Muscle of arm (tissue), 12 donors: ENCODE data around the gene TMEM244. TPM values are rescaled to one million over a fixed set of nuclear protein-coding genes. Genes with fewer than 3 reads are reported as not detected.
"Not testable (repeated sequence)": the region's sequence is repeated elsewhere in the genome, so short reads cannot be mapped to it uniquely, and the experiment has no call there.

Experiments
- DNase-seq: peaks from one replicate; pipeline ENCODE4 v3.0.0-alpha.2; 2013
- polyA plus RNA-seq, 12 donors: library from polyadenylated mRNA; unstranded; fragments of 120-200 nt; gene quantifications; one replicate each; pipeline ENCODE4 v1.2.1, GENCODE V29; 2013; ENCODE audit not compliant: insufficient read length in 12 of 12

Gene TMEM244
- polyA plus RNA-seq, 12 donors, result 0.33 to 0.61 (median 0.52) TPM; not detected in 9

DNA sequence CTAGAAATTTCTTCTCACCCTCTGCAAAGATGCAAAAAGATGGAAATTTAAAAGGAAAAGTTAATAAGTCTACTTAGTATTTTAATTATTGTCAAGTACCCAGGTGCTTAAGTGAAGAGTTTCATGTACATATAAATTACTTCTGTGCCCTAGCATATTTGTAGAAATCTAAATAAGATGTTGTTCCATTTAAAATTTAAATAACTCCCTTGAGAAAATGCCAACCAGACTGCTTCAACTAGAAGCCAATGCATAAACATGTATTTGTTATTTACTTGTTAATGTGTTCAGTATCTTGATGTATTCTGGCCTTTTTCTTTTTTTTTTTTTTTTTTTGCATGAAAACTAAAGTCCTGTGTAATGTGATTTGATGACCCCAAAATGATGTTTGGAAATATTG is 6.3 kb upstream of the TMEM244 start:
- DNase-seq, result no peak

GRCh38 chr6:129866688-129867087 is 5.6 kb upstream of the TMEM244 start:
- no peak for DNase-seq

GRCh38 chr6:129866256-129866655 is 5.1 kb upstream of the TMEM244 start:
- DNase-seq, result no peak

GRCh38 chr6:129865013-129865412 is 3.9 kb upstream of the TMEM244 start:
- DNase-seq, result no peak

- DNase-seq, result no peak
Observed at GRCh38 chr6:129863664-129864063, 2.5 kb upstream of the TMEM244 start.

DNA sequence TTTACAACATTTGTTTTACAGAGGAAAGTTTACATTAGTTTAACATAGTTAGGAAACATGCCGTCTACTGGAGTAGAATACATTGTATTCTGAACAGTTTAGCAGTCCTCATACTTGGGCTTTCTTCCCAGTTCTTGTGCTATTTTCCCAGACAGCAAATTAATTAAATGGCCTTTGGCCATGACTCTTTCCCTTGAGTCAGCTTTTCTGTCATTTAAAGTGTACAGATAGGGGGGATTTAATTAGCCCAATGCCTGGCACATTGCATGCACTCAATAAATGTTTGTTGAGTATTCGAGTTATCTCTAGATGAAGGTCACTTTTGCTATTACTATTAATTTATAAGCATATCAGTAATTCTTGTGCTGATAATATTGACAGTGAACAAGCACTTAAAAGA is 1.6 kb downstream of the TMEM244 start:
- DNase-seq, result peak; percentile 44

- no peak for DNase-seq
Observed at GRCh38 chr6:129857838-129858237, 3.3 kb downstream of the TMEM244 start.

DNA sequence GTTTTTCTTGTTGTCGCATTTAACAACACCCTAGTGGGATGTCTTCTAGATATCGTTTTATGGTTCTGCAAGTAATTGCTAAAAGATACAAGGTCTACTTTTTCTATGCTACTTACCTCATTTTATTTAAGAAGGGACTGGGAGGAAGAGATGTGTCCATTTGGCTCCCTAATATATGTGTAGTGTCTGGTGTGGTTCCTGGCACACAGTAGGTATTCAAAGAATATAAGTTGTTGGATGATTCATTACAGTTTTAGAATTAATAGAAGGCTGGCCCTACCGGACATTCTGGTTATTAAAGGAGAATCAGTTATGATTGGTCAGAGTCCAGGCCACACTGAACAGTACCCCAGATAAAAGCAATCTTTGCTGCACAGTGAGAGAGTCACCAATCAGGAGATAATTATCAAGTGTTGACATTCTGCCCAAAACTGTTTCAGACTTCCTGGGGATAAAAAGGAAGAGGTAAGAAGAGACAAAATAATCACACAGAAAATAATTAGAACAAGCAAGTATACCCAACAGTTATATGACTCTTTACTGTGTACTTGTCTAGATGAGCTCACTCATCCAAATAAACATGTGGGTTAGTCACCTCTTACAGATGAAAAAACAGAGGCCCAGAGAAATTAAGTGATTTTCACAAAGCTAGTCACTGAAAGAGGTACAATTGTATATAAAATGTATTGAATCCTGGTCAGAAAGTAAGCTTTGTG is 7.0 kb downstream of the TMEM244 start:
- no peak for DNase-seq

DNA sequence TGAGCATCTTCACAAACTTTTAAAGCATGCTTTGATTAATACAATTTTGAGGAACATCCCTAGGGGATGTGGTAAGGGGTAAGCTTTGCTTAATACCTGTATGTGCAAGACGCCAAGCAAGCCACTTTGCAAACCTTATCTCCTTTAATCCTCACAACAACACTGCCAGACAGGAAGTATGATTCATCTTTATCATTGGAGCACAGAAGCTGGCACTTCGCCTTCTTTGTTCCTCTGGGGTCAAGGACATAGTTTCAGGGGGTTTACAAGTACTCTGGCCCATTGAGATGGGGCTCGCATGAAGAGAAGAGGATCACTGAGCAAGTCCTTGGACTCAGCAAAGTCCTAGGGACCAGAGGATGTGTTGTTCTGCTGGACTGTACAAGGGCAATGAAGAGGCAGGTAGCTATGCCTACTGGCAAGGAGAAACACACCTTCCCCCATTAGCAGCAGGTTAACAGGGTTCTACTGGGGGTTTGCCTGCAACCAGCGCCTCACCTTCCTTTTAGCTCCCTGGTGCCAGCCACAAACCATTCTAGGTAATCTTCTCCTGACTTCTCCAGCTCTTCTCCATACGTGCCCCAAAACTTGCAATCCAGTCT is 8.8 kb downstream of the TMEM244 start:
- no peak for DNase-seq

- no peak for DNase-seq
Observed at GRCh38 chr6:129849456-129849855, 11.7 kb downstream of the TMEM244 start.

DNA sequence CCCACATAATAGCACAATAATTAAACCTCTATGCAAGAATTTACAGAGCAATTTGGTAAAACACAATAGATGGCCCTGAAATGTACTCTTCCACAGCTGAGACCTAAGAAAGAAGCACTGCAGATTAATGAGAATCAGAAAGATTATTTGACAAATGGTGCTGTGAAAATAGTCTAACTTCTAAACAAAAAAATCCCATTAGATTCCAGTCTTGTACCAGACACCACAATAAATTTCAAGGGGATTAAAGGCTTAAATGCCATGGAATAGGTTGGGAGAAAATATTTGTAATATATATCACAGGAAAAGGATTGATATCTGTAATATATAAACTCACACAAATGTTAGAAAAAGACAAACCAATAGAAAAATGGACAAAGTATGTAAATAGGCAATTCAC is 14.4 kb downstream of the TMEM244 start:
- no peak for DNase-seq

GRCh38 chr6:129845696-129846095 is 15.4 kb downstream of the TMEM244 start:
- no peak for DNase-seq

DNA sequence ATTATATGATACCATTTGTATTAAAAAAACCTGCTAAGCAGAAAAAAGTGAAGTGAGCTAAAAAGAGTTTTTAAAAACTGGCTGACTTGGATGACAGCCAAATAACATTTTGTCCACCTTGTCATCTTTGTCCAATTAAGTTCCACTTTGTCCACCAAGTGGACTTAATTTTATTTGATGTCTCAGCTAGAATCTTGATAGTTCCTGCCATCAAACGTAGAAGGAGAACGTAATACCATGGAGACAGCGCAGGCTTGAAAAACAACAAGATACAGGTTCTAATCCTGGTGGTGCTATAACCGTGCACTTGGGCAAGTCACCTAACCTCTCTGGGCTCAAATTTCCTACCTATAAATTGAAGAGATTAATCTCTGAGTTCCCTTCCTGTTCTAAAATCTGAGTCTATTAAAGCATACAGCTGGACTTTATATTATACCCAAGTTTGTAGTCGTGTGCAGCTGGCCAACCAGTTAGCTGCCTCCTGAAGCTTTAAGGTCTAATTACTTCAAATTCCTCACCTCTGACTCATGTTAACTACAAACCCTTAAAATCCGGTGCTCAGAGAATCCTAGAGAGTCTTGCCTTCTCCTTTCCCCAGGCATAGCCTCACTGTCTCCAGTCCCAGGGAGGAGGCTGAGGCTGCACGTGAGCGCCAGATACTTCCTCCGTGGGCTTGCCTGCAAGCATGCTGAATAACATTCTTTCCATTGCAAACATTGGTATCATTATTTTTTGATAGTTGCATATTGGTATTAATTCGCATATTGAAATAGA is 16.8 kb downstream of the TMEM244 start:
- DNase-seq, result no peak

DNA sequence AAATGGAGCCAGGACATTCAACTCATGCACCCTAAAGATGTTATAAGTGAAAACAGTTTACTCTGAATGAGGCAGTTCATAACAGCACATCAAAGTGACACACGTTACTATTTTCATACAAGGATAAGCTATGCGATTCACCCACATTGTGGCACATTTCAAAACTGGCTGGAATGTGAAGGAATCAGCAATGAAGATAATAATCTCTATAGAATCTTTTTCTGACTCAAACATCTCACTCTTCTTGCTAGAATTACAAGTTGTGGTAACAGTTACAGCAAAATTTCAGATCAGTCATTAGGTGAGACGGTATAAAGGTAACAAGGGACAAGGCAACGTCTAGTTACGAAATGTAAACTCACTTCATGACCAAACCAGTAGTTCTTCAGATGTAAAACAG is 17.5 kb downstream of the TMEM244 start:
- DNase-seq, result no peak

DNA sequence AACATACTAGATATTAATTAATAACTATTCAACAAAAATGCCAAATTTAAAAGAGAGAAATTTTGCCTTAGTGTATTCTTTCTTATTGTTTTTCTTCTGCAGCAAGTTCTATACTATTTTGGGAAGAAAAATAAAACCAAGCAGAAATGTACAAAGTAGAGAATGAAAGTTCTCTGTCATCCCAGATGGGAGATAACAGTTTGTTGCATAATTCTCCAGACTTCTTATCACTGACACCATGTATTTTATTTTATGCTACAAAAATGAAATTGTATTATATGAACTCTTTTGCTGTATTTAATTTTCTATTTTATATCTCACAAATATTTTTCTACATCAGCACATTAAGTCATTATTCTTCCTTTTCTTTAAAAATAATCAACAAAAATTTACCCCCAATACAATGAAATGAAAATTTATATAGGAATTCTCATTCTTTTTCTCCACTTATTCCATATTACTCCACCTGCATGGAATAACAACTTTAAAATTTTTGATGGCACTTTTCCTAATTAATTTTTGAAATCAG is 18.2 kb downstream of the TMEM244 start:
- DNase-seq, result no peak

- no peak for DNase-seq
Observed at GRCh38 chr6:129842137-129842536, 19.0 kb downstream of the TMEM244 start.

GRCh38 chr6:129839562-129839961 is 21.6 kb downstream of the TMEM244 start:
- DNase-seq, result not testable (repeated sequence)

DNA sequence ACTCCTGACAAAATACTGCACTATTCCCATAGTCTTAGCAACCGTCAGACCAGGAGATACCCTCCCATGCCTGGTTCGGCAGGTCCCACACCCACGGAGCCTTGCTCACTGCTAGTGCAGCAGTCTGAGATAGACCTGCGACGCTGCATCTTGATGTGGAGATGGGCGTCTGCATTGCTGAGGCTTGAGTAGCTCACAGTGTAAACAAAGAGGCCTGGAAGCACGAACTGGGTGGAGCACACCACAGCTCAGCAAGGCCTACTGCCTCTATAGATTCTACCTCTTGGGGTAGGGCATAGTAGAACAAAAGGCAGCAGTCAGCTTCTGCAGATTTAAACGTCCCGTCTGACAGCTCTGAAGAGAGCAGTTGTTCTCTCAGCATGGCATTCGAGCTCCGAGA is 25.4 kb downstream of the TMEM244 start:
- no peak for DNase-seq

- DNase-seq, result no peak
Observed at GRCh38 chr6:129832299-129832698, 28.8 kb downstream of the TMEM244 start.

- DNase-seq, result no peak
Observed at GRCh38 chr6:129828229-129828628, 32.9 kb downstream of the TMEM244 start.

DNA sequence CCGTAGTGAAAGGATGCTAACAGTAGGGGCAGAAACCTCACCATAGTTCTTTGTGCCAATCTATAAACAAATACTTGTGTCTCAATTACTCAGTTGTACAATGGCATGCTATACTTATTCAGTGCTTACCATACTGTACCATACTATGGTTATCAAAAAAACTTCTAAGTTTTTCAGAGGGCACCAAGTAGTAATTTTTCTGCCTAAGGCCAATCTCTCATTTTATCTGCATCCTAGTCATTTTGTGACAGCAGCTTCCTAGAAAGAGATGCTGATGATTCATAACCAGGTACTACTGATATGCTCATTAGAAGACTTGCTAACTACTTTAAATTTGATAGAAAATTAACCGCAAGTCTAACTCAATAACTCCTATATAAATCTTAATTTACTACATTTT is 42.9 kb downstream of the TMEM244 start:
- no peak for DNase-seq

DNA sequence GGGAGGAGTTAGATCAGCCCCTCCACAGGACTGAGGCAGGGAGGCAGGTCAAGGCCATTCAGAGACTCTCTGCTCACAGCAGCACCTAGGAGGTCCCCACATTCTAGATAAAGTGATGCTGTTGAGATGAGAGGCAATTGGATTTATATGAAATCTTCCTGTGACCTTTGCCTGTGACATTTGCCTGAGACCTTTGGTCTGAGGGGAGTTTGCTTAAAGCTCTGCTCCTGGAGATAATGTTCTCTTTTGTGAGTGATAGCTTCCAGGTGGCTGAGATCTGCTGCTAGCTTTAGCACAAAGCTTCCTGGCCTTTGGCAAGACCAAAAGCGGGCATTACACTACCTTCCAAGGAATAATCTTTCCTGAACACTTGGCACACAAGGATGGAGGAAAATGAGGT is 43.3 kb downstream of the TMEM244 start:
- DNase-seq, result no peak

DNA sequence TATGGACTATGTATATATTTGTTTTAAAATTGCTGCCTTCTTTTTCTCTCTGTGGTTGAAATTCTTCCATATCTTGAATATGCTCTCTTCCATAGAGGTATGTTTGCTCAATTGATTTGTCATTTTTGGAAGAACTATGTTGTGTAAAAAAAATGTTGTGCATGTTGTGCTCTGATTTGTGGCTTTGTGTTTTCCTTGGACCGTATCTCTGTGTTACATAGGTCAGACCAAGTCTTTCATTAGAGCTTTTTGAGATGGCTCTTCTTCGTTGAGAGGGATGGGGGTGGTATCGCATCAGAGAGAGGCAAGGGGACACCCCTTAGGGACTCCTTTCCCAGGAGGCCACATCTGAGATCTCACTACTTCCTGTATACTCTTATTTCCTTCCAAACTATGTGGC is 43.8 kb downstream of the TMEM244 start:
- no peak for DNase-seq
